ENCODE measurements around the gene STARD13.
"Not testable (repeated sequence)": the region's sequence is repeated elsewhere in the genome, so short reads cannot be mapped to it uniquely, and the experiment has no call there.

- TF ChIP-seq POLR2A, CTCF (IDR thresholded peaks at IDR 0.05): not testable (repeated sequence)
These were observed 108.0 kb downstream of the STARD13 start for GRCh38 chr13:33177340-33178208.
